AG09319 (cell line): ENCODE data around the gene SCN3A.

Source experiments
- DNase-seq: peaks from one replicate; pipeline ENCODE4 v3.0.0-alpha.2; 2010; ENCODE audit warnings: low read depth; ENCODE audit errors: extremely low read depth
- TF ChIP-seq, protein P1 (sequence below): IDR thresholded peaks from 2 replicates; pipeline ENCODE4 v1.5.1; 2011; ENCODE audit warnings: low read depth, mild to moderate bottlenecking, inconsistent platforms, low read length, moderate library complexity

SCN3A gene

DNA sequence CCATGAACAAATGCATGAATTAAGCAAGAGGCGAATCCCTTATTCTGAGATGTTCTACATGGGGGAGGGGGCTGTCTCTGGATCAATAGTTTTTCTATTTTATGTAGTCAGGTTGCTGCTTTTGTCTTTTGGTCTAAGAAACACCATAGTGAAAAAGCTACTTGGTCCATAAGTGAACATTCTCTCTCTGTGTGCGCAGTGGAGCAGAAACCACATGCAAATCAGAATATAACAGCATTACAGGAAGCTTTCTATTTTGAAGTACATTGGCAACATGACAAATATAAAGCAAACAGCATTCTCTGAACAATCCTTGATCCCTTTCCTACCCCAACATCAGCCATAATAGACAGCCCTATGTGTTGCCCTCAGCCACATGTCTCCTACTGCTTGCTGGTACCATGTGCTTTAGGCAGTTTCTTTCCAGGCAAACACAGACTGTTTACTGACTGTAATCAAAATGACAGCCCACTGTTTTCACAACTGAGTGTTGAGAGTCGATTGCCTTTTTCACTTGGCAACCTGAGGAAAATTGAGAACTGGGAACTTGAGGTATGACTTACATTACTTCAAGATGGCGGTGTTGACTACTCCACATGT lies 10.6 kb downstream of the SCN3A start:
- no peak for DNase-seq

DNA sequence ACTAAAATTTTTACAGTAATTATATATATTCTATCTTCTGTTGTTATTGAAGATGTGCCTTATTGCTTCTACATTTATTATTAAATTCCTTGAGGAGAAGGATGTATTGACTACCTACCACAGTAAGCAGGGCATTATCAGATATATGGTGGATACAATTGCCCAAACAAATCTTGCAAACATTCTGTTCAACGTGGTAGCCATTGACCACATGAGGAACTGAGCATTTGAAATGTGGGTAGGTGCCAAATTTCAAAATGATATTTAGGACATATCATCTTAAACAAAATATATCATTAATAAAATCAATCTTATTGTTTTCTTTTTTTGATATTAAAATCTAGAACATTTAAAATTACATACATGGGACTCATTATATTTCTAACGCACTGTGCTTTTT lies 11.1 kb downstream of the SCN3A start:
- TF ChIP-seq, protein P1, sequence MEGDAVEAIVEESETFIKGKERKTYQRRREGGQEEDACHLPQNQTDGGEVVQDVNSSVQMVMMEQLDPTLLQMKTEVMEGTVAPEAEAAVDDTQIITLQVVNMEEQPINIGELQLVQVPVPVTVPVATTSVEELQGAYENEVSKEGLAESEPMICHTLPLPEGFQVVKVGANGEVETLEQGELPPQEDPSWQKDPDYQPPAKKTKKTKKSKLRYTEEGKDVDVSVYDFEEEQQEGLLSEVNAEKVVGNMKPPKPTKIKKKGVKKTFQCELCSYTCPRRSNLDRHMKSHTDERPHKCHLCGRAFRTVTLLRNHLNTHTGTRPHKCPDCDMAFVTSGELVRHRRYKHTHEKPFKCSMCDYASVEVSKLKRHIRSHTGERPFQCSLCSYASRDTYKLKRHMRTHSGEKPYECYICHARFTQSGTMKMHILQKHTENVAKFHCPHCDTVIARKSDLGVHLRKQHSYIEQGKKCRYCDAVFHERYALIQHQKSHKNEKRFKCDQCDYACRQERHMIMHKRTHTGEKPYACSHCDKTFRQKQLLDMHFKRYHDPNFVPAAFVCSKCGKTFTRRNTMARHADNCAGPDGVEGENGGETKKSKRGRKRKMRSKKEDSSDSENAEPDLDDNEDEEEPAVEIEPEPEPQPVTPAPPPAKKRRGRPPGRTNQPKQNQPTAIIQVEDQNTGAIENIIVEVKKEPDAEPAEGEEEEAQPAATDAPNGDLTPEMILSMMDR = no peak
- no peak for DNase-seq

More for the DNA sequence above, 10.6 kb downstream of the SCN3A start:
- TF ChIP-seq, protein P1 = no peak

DNA sequence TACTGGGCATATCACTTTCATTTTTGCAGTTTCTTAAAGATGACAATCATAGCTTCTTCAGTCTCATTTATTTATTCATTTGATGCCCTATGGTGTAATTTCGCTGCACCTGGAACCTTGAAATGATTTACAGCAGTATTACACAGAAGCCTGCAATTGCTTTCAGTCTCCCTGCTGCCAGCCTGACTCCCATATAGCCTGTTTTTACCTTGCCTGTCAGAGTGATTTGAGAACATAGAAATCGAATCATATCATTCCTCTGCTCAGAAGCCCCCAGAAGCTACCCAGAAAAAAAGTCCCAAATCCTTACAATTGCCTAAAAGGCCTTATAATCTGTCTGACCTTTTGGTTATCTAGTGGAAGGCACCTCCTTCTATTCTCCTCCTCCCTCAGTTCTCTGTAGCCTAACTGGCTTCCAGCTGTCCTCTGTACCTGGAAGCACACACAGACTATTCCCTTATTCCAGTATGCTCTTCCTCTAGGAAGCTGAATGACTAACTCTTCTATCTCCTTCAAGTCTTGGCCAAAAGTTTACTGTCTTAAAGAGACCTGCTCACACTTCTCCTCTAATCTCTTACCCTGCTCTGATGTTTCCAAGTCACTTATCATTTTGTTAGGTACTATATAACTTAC lies 12.6 kb downstream of the SCN3A start:
- no peak for DNase-seq
- TF ChIP-seq, protein P1 = no peak

DNA sequence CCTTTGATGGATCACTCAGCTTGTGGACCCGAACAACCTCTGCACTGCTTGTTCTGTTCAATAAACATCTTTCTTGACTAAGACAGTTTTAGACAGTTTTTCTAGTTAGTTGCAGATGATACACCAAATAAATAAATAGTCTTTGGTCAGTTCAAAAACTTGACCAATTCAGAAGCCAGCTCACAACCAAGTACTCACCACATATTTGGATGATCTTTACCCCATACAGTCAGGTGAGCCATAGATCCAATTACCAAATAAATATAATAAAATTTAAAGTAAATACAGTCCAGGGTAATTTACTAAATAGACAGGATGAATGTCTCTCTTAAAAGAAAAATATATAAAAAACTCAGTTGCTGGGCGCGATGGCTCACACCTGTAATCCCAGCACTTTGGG lies 18.2 kb downstream of the SCN3A start:
- no peak for DNase-seq
- TF ChIP-seq, protein P1 = no peak

DNA sequence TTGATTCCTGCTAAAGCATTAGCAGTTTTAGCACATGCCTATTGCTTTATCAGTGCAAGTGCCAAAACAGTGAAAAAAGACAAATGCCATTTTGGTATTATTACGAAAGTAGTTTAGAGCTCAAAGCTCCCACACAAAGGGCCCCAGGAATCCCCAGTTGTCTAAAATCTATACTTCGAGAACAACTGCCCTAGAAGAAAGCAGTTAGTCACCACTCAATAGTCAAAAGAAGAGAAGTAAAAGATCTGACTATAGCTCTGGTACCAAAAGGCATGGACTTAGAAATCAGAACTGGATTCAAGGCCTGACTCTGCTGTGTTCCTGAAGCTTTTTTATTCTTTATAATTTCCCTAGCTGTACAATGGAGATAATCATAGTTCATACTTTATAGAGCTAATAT lies 21.8 kb downstream of the SCN3A start:
- TF ChIP-seq, protein P1 = no peak
- no peak for DNase-seq

DNA sequence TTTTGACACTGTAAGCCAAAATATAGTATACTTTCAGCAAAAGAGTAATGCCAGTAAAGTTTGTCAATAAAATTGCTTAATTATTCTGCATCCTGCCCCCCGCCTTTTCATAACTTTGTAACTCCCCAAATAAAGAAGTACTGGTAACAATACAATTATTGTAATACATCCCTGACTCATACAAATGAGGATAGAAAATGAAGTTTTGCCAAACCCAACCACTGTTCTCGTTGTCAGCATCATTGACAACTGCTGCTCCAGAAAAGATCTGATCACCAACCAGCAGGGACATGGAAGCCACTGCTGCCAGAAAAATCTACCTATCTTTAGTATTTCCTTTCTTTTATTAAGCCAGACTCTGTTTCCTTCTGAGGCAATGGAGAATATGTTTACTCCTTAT lies 27.1 kb downstream of the SCN3A start:
- TF ChIP-seq, protein P1 = no peak
- DNase-seq = no peak

DNA sequence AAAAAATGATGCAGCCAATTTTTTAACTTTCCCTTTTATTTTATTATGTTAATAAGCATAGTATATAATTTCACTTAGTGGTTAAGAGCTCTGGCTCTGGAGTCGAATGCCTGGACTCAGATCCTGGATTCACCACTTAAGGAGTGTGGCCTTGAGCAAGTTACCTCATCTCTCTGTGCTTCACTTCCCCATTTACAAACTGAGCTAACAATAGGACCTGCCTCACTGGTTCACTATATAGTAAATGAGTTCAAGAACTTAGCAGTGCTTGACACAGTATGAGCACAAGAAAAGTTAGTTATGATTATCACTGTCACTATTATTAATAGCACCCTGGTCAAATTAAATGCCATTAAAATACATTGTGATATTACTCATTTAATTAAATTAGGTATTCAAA lies 30.6 kb downstream of the SCN3A start:
- TF ChIP-seq, protein P1 = no peak
- DNase-seq = no peak
